Activated CD4-positive, alpha-beta T cell treated with anti-CD3 and anti-CD28 coated beads, Interleukin-2, amount 50 U/mL, for 1 hour (primary cell): ENCODE measurements around the gene CD247.

Experiments
- DNase-seq: peaks from one replicate; pipeline ENCODE4 v3.0.0-alpha.2; 2020

CD247 gene

DNA sequence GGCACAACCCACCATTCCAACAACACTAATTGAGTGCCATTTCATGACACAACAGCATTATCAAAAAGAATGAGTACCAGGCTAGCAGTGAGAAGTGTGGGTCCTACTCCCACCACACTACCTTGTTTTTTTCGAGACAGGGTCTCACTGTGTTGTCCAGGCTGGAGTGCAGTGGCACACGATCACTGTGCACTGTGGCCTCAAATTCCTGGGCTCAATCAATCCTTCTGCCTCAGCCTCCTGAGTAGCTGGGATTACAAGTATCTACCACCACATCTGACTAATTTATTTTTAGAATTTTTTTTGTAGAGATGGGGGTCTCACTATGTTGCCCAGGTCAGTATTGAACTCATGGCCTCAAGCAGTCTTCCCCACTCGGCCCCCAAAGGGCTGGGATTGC, 30.7 kb downstream of the CD247 start:
- no peak for DNase-seq

DNA sequence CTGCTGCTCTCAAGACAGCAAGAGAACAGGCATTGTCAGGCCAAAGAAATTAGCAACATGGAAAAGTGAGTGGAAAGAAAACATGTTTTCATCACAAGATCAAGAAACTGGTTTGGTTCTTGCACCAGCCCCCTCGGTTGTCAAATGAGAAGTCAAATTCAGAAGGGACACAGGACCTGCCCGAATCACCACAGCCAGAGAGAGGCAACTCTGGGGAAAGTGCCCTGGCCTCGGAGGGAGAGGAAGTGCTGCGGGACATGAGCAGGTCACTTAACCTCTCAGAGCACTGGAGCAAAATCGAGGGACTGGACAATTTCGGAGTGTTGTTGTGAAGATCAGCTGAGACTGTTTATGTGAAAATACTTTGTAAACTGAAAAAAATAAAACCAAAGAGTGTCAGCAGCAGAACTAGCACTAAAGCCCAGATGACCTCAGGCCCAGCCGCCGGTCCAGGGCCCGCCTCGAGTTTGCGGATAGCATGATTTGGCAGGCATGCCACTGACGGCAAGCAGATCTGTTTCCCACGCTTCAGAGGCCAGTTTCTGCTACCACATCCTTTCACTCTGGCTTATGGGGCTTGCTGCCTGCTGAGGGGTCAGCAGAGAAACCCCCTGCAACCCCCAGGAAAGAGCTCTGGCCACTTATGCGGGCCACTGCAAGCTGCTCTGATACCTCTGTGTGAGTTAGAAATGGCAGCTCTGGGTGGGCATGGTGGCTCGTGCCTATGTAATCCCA, 32.1 kb downstream of the CD247 start:
- DNase-seq, result no peak

DNA sequence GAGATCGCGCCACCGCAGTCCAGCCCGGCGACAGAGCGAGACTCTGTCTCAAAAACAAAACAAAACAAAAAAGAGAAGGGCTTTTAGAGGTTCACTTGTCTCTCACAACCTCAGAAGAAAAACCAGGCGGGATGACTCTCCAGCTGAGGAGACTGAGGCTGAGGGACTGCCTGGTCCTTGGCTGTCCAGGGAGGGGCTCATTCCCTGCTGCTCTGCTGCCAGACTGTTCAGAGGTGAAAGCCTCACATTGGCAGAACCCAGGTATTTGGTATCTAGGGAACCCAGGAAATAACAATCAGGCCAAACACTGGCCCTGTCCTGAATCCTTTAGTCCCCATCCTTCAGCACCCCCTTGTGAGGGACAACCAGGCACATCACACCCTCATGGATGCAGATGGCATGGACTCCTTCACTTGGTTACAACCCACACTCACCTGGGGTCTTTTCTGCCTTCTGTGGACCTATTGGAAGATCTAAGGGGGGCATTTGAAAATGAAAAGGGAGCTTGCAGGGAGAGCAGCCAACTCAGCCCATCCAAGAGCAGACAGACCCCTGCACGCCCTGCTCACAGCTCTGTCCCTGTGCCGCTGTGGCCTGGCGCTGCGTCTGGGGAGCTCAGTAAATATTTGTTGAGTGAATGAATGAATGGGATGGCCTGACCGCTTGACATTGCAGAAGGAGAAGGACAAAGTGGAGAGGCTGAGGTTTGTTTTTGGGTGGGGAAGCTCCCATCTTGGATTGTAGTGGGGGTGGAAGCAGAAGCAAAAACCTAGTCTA, 33.4 kb downstream of the CD247 start:
- DNase-seq, result no peak

DNA sequence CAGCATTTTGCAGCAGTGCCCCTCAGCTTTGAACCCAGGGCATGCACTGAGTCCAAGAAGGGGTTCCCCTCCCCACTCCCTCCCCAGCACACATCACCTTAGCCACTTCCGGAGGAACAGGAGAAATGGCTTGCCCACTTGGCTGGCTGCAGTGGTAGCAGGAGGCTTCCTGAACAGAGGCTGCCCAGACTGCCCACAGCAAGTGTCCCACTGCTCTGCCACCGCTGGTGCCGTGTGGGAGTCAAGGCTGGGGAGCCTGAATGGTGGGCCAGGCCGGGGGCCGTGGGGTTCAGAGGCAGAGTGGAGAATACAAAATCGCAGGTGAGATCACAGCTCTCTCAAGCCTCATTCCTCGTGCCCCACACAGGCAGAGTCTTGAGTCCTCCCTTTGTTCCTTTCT, 34.5 kb downstream of the CD247 start:
- DNase-seq, result no peak

DNA sequence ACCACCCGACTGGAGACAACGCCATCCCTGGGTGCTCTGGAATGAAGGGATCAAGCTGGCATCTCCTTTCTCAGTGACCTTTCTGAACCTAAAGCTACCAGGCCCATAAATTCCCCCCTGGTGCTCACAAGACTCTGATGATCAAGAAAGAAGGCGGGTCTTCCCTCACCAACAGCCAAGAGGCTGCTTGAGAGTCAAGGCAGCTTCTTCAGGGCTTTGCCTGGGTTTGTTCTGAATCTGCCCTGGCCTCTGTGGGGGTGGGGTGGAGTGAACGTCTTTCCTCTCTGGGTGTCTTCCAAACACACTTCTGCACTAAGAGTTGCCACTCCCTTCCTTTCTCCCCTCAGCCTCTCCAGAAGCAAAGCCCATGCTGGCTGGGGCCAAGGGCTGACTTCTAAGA, 36.1 kb downstream of the CD247 start:
- peak; percentile 52 for DNase-seq

DNA sequence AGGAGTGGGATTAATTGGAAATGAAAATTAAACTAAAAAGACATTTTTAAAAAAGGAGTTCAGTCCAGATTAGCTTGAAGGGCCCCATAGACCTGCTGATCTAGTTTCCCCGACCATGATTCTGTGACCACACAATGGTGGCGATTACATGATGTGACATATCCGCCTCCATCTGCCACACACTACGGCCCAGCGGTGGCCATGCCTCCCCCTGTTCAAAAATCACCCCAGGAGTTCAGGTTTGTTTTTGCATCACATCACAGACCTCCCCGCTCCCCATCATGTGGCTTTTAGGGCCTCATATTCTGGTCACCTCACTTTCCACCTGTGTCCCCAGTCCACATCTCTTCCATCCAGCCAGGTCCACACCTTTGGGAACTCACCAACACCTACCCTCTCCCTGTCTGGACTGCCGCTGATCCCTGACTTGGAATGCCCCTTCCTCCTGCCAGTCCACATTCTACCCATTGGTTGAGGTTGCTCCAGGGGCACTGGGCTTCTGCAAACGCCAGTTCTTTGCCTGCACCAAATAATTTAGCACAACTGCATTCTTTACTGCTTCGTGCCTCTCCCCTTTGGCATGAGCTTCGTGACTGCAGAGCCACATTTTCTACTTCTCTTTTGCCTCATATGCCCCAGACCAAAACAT, 38.9 kb downstream of the CD247 start:
- DNase-seq, result no peak

DNA sequence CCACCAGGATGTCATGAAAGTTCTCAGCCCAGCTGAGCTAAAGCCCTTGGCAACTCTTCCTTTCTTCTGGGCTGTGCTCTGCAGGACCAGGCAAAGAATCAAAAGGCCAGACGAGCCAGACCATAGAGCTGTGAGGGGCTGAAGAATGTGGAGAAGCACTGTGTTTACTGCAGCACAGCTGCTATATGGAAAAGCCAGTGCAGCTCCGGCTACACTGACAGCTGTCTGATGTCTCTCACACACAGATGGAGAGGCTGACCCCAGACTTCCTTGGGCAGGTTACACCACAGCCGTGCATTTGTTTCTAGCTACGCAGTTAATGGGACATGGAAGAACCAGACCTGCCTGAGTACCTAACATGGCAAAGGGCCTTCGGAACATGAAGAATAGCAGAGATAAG, 40.3 kb downstream of the CD247 start:
- no peak for DNase-seq

DNA sequence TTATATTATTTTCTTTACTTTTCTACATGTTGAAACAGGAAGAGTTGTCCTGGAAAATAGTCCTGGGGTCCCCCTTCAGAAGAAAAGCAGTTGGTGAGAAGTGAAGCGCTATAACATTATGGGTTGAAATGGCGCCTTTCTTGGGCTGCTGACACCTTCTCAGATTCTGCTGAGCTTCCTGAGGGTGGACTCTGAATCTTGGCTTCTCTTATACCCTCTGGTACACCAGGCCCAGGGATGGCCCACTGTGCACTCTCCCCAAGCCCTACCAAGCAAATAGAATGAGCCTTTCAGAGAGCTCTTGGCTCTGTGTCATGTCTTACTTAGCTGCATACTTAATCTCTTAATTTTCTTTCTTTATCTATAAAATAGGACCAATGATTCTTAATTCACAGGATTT, 42.3 kb downstream of the CD247 start:
- DNase-seq, result no peak

DNA sequence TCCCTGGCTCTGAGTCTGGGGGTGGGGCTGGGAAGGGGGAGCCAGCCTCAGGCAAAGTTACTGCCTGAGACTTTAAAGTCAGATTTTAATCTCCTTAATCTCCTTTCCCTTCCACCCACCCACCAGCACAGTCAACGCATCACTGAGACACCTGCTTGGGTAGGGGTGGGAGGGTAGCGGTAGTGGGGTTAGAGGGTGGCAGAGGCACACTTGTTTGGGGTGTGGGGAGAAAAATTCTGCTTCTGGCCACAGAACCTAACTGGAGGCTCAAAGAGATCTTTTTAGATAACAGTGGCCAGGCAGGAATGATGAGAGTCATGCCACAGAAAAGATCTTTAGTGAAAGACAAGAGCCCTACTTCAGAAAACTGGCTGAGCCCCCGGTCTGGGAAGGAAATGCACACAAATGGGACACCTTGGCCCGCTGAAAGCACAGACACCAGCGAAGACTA, 44.1 kb downstream of the CD247 start:
- peak; percentile 46 for DNase-seq

DNA sequence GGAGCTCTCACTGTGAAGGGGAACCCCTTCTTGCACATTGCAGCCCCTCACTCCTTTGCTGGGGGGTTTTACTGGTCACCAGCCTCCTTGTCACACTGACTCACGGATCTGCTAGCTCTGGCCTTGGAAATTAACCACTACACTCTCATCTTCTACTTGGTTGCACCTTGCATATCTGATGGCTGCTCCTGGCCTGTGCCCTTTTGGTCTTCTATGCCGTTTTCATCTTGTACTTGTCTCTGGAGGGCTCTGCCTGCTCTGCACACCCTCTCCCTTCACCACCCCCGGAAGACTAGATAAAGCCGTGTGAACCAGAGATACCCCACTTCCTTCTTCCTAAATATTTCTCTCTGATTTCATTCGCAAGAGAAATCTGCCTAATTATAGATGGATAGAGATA, 44.6 kb downstream of the CD247 start:
- no peak for DNase-seq

DNA sequence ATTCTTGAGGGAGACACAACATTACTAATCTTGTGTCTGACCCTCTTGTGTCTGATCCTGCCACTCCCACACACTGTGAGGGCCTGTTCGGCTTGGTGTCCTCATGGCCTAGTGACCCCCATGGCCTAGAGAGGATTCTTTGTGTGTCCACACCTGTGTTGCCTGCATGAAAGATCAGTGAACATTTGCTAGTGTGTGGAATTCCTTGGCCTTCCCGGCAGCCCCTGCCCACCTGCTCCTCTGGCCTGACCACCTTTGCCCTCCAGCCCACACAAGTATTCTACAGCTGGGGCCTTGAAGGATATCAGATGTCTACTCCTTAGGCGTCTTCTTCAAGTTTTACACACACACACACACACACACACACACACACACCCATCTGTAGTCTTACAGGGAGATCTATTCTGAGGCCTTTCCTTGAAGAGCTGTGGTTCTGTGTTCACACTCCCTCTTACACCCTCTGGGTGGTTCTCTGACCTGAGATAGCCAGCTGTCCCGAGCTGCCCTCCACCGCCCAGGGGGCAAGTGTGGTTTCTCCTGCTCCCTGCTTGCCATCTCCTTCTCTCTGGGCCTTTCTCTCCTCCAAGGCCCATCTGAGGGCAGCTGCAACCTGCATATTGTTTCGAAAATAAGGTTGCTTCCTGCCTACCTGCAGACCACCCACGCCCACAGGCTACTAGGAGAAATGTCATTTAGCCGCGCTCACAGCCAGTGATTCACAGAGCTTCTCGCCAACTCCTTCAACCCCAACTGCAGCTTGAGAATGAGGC, 45.4 kb downstream of the CD247 start:
- DNase-seq, result no peak

DNA sequence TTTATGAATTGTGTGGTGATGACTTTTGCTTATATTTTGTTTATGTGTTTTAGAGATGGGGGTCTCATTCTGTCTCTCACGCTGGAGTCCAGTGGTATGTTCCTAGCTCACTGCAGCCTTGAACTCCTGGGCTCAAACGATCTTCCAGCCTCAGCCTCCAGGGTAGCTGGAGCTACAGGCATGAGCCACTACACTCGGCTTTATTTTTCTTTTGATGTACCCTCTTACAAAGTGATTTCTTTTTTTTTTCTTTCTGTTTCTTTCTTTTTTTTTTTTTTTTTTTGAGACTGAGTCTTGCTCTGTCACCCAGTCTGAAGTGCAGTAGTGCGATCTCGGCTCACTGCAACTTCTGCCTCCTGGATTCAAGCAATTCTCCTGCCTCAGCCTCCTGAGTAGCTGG, 46.8 kb downstream of the CD247 start:
- no peak for DNase-seq

DNA sequence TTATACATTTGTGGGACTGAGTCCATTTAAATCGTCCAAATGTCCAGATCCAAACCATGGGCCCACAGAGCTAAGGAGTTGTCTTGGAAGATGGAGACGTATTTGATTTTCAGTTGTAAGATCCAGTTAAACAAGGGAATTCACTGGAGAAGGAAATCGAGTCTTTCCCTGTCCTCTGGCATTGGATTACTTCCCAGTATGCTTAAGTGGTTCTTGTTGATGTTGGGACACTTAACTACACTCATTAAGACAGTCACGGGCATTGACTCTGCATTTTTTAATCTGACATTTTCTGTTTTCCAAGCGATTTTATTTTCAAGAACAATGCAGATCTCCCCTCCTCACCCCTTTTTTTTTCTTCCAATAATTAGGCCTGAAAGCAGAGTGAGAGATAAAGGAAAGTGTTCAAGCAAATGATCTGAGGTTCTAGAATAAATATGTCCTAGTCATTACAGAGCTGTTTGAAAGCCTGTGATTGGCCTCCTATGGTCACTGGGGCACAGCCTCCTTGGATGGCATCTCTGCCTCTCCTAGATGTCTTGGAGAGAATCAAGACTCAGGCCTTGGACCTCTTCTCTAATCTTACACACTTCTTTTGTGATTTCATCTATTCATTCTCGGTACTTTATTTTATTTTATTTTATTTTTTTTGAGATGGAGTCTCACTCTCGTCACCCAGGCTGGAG, 48.9 kb downstream of the CD247 start:
- no peak for DNase-seq

DNA sequence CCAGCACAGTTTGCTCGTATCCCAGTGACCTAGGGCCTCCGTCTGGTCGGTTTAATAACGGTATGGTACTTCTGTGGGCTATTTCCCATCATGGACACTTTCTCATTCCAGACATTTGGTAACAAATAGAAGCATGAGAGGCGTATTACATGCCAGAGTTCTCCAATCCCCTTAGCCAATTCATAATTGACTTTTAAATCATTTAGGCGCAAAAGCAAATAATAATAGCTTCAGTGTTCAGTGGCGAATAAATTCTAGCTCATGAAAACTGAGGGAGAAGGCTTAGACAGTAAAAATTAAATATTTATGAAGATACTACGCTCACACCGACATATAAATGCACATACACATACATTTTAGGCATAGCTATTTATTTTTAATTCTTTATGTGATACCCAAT, 50.6 kb downstream of the CD247 start:
- DNase-seq, result no peak

DNA sequence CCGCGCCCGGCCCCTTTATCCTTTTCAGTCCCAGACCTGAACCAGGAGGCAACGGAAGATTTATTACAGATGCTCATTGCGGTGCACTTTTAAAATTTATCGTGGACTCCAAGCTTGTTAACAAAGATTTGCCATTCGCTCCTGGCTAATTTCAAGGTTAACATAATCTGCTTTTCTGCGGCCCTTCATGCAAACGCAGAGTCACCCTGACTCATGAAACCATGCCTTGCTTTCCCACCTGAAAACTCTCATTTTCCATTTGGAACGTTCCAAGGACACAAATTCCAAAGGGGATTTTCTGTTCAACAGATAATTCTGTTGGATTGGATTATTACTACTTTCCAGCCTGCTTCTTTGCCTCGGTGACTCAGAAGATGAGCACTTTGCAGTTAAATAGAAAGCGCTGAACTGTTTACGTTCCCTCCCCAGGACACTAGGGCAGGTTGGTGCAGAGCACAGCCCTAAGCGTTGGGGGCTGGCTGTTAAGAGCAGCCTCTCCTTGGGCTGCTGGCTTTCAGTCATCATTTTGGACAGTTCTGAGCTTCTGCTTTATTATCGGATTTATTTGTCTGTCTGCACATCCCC, 51.1 kb downstream of the CD247 start:
- no peak for DNase-seq

DNA sequence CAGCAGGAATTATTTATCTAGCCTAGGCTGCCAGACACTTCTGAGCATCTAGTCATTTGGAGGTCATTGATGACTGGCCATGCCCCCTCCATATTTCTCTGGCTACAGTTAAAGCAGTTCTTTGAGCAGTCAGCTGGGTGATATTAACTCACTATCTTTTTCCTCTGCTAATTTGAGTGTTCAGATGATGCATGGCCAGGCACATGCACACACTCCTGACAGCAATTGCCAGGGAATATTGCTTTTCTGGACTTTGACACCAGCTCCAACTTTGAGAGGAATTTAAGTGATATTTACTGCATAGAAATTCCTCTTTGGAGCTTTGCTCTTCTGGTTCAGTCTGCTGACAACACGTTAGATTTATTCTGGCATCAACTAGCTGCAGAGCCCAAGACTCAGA, 52.6 kb downstream of the CD247 start:
- DNase-seq, result no peak

DNA sequence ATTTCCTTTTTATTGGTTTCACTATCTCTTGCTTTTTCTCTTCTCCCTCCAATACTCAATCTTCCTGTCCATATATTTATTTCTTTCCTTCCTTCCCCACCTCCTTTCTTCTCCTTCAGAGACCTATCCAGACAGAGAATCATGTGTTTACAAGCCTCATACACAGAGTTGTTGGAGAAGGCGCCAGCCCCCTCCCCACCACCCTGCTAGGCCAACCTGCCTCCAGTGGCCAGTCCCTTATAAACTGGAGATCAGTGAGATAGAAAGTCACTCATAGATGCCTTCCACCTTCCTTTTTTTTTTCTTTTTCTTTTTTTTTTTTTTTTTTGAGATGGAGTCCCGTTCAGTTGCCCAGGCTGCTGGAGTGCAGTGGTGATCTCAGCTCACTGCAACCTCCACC, 53.3 kb downstream of the CD247 start:
- DNase-seq, result no peak

DNA sequence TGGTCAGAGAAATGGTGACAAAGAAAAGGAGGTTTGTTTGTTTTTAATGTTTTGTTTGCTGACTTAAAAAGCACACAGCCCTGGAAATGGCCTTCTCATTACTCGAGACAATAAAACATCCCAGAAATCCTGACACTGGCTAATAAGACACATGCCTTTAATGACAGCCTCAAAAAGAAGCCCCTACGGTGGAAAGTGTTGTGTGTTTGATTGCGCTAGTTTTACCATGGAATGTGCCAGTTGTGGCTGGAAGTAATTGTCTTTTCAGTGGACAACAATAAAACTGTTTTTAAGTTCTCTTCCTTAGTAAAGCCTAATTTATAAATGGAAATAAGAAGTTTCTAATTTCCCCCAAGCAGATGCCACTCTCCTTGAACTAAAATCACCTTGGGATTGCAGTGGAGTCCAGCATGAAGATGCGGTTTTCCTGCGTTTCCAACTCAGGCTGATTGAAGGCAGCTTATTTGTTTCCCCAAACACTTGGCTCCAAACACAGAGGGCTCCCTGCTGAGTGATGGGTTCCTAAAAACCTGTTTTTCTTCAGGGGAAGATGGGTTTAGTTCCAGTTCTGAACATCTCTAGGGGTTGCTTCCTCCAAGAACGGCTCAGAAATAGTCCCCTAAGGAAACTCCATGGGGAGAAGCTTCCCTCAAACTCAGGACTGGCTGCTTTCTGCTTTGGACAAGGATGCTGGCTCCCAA, 54.3 kb downstream of the CD247 start:
- no peak for DNase-seq

DNA sequence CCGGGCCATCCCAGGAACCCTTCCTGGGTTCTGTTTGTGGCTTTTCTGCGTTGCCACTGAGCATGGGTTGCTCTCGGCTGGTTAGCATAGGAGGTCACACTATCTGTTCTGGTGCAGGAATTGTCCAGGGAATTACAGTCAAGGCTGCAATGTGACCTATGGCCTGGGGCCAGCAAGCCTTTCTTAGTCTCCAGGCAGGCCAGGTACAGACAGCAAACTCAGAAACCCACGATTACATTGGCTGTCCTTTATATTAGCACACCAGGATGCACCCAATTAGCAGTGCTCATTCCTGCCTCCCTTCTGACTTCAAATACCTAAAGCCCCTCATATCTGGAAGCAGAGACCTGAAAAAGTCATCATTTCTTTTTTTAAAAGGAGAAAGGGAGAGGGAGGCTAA, 55.2 kb downstream of the CD247 start:
- DNase-seq, result no peak

DNA sequence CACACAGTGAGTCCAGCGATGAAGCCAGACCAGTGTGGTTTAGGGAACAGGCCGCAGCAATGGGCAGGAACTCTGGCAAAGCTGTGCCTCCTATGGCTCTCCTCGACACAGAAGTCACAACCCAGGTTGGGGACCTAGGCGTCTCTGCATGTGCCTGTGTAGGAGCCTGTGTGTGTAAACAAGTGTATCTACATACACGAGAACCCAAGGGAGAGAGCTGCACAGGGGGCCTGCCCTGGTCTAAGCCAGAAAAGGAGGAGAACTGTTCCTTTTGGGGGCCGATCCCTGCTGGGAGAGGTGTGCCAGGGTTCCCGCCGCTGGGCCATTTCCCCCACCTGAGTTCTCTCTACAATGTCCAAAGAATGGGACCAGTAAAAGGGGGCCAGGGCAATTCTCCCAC, 56.0 kb downstream of the CD247 start:
- DNase-seq, result no peak

DNA sequence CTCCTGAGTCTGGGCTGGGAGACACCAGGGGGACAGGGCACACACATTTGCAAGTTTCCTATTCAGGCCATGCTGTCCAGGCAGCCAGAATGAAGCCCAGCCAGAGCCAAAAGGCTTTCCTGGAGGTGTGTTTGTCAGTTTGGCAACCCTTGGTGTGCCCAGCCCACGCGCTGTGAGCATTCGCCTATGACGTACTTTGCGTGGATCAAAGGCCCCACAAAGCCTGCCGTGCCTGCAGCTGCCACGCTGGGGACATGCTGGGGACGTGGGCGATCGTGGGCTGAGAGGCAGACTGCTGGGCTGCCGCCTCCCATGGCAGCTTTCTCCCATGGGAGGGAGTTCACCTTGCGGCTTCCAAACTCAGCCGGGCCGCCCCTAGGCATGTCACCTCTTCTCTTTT, 57.5 kb downstream of the CD247 start:
- peak; percentile 62 for DNase-seq
